Bronchial smooth muscle cell (primary cell): Measurements from ENCODE around the gene LBHD1. TPM values are rescaled to one million over a fixed set of nuclear protein-coding genes. Genes with fewer than 3 reads are reported as not detected.

ENCODE experiments used
- total RNA-seq: library from RNA; depleted of rRNA; stranded (reverse); fragments of >200 nt; gene quantifications from 2 replicates; pipeline ENCODE4 v1.2.1, GENCODE V29; 2014

LBHD1 gene
- total RNA-seq, result 2.7 TPM in 2 replicates

GRCh38 chr11:62671608-62672389, at the start of gene LBHD1, which contains the start of gene UQCC3:
TSS of gene LBHD1 (minus strand) at chr11:62672267. CDS start at chr11:62670031, 2,236 bp downstream.
TSS of gene UQCC3 (plus strand) at chr11:62671673. CDS start at chr11:62671746, 73 bp downstream.

GRCh38 chr11:62707277-62707861, 35.3 kb upstream of the LBHD1 start, which contains the start of the genes BSCL2 and GNG3:
TSS of gene BSCL2 (minus strand) at chr11:62707424. CDS start at chr11:62707195, 229 bp downstream.
TSS of gene GNG3 (plus strand) at chr11:62707676. CDS start at chr11:62708296, 620 bp downstream.

GRCh38 chr11:62689421-62690183, 17.5 kb upstream of the LBHD1 start, which contains the start of gene LRRN4CL:
TSS of gene LRRN4CL (minus strand) at chr11:62689530. CDS start at chr11:62688508, 1,022 bp downstream.

GRCh38 chr11:62678770-62679696, 7.0 kb upstream of the LBHD1 start, which contains the start of gene UBXN1:
TSS of gene UBXN1 (minus strand) at chr11:62679073. CDS start at chr11:62678923, 150 bp downstream.

GRCh38 chr11:62665075-62665598, 6.9 kb downstream of the LBHD1 start, which contains the start of the genes C11orf98 and CSKMT:
TSS of gene C11orf98 (minus strand) at chr11:62665210. CDS start at chr11:62665169, 41 bp downstream.
TSS of gene CSKMT (plus strand) at chr11:62665312. CDS start at chr11:62665880, 568 bp downstream.

GRCh38 chr11:62645946-62646824, 25.9 kb downstream of the LBHD1 start, which contains the start of gene GANAB:
TSS of gene GANAB (minus strand) at chr11:62646613. CDS start at chr11:62646599, 14 bp downstream.

GRCh38 chr11:62621567-62622470, 50.2 kb downstream of the LBHD1 start, which contains the start of gene B3GAT3:
TSS of gene B3GAT3 (minus strand) at chr11:62621986. CDS start at chr11:62621947, 39 bp downstream.

Other genes with a start within 250 kb of the LBHD1 start
- gene AHNAK, start 125.5 kb downstream of the LBHD1 start, total RNA-seq, result 361 and 516 TPM in 2 replicates
- 1,318 and 1,601 TPM in 2 replicates for gene EEF1G, start 98.4 kb downstream of the LBHD1 start, total RNA-seq
- 5.6 and 5.8 TPM in 2 replicates for gene TUT1, start 80.7 kb downstream of the LBHD1 start, total RNA-seq
- gene MTA2, start 70.4 kb downstream of the LBHD1 start, total RNA-seq, result 88.4 and 96.0 TPM in 2 replicates
- 17.5 and 17.8 TPM in 2 replicates for gene EML3, start 59.5 kb downstream of the LBHD1 start, total RNA-seq
- gene ROM1, start 59.0 kb downstream of the LBHD1 start, total RNA-seq, result 3.9 and 10.4 TPM in 2 replicates
- 16.7 and 22.1 TPM in 2 replicates for gene B3GAT3, start 50.3 kb downstream of the LBHD1 start, total RNA-seq
- gene GANAB, start 25.7 kb downstream of the LBHD1 start, total RNA-seq, result 218 and 268 TPM in 2 replicates
- gene INTS5, start 19.0 kb downstream of the LBHD1 start, total RNA-seq, result 13.4 and 15.6 TPM in 2 replicates
- 21.0 and 29.3 TPM in 2 replicates for gene C11orf98, start 7.1 kb downstream of the LBHD1 start, total RNA-seq
- 8.7 and 9.6 TPM in 2 replicates for gene CSKMT, start 7.0 kb downstream of the LBHD1 start, total RNA-seq
- 10.4 and 13.1 TPM in 2 replicates for gene UQCC3, start 594 bp downstream of the LBHD1 start, total RNA-seq
- 201 and 302 TPM in 2 replicates for gene UBXN1, start 6.8 kb upstream of the LBHD1 start, total RNA-seq
- gene LRRN4CL, start 17.3 kb upstream of the LBHD1 start, total RNA-seq, result 29.8 and 36.9 TPM in 2 replicates
- gene BSCL2, start 35.2 kb upstream of the LBHD1 start, total RNA-seq, result 43.8 and 52.2 TPM in 2 replicates
- not detected in 2 replicates for gene GNG3, start 35.4 kb upstream of the LBHD1 start, total RNA-seq
- 10.8 and 13.2 TPM in 2 replicates for gene HNRNPUL2, start 55.2 kb upstream of the LBHD1 start, total RNA-seq
- 30.4 and 36.1 TPM in 2 replicates for gene TTC9C, start 56.2 kb upstream of the LBHD1 start, total RNA-seq
- 9.5 and 12.5 TPM in 2 replicates for gene ZBTB3, start 81.9 kb upstream of the LBHD1 start, total RNA-seq
- 77.7 and 93.2 TPM in 2 replicates for gene POLR2G, start 89.3 kb upstream of the LBHD1 start, total RNA-seq
- gene TAF6L, start 99.1 kb upstream of the LBHD1 start, total RNA-seq, result 22.2 and 28.9 TPM in 2 replicates
- gene TMEM179B, start 115.1 kb upstream of the LBHD1 start, total RNA-seq, result 19.1 and 23.2 TPM in 2 replicates
- 10.7 and 10.9 TPM in 2 replicates for gene TMEM223, start 119.7 kb upstream of the LBHD1 start, total RNA-seq
- 15.4 and 21.0 TPM in 2 replicates for gene NXF1, start 133.2 kb upstream of the LBHD1 start, total RNA-seq
- gene STX5, start 159.8 kb upstream of the LBHD1 start, total RNA-seq, result 42.6 and 50.5 TPM in 2 replicates
- gene TEX54, start 160.6 kb upstream of the LBHD1 start, total RNA-seq, result not detected in 2 replicates
- 54.7 and 67.1 TPM in 2 replicates for gene WDR74, start 167.3 kb upstream of the LBHD1 start, total RNA-seq
- 174 and 240 TPM in 2 replicates for gene SLC3A2, start 208.6 kb upstream of the LBHD1 start, total RNA-seq
- 0.09 TPM in 1 of 2 replicates, not detected in the other for gene CHRM1, start 249.1 kb upstream of the LBHD1 start, total RNA-seq